Measurements from ENCODE around the gene SMG6. TPM values are rescaled to one million over a fixed set of nuclear protein-coding genes. Genes with fewer than 3 reads are reported as not detected.

SMG6 gene
- total and polyA plus RNA-seq, 2 of the 13 experiments (the other 11 are each of a cell fraction or from before 2014, with no cell fraction given): 4.6 to 14.6 TPM

DNA sequence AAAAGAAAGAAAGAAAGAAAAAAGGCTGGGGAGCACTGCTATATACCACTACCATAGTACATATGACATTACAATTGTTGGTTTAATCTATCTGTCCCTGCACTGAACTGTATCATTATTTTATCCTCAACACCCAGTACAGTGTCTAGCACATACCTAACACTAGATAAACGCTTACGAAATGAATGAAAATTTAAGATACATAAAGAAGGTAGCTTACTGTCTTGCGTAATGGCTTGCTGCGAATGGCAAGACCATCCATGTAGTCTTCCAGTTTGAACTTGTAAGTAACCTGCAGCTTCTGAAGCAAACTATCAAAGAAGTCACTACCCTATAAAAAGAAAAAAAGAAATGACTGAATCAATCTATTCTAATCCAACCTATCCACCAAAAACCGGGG lies 6.6 kb downstream of the SMG6 start:
- no peak for FAIRE-seq
- intact Hi-C loops (cut with micrococcal nuclease; ENCODE audit: unreplicated experiment) (no loop called here), in situ Hi-C loops (cut with HindIII; ENCODE audit: extremely low pct_ligation_motif_present, low pct_unique_long_range_greater_than_20kb) (no loop called here)
- H3K4me3 ChIP-seq (replicated peaks in 1 of 3; ENCODE audit: insufficient read depth in 1 of 3, low read depth in 2 of 3, low read length in 3 of 3): no peak overlapping the region
- no peaks in the 10 kb centered on the region; the same call in 1 of the 2 replicates for H4K20me1 ChIP-seq (ENCODE audit: insufficient read depth, low read length)
- ATAC-seq: no peak
- peaks cover 12% of the 10 kb centered on the region for H3K4me1 ChIP-seq (ENCODE audit: insufficient read depth, low read length)
- TF ChIP-seq CEBPB (IDR thresholded peaks at IDR 0.05; ENCODE audit: borderline replicate concordance, low read depth, low read length) (0 out of 2 replicates have a peak, but pooled peaks have one; percentile 61), NFKB2 (CRISPR knock-in tag; IDR thresholded peaks at IDR 0.05; ENCODE audit: borderline replicate concordance) (no peak)
- no peaks in the 10 kb centered on the region for H3K9me3 ChIP-seq (ENCODE audit: low read length)
- peaks cover 19% of the 10 kb centered on the region for H3K79me2 ChIP-seq (ENCODE audit: insufficient read depth, low read length)
- H3K4me2 ChIP-seq (ENCODE audit: low read depth, low read length): no peak overlapping the region
- no peaks in the 10 kb centered on the region for H3K27me3 ChIP-seq (ENCODE audit: control insufficient read depth in 1 of 2, insufficient read depth in 2 of 2, low read length in 2 of 2)
- POLR2A ChIA-PET: no interaction called here
- H3K27ac ChIP-seq (ENCODE audit: extremely low read length, insufficient read depth, low read length): no peak overlapping the region
- CTCF ChIA-PET (ENCODE audit: low intra/inter-chr PET ratio, low total read pairs): no interaction called here
- no peak overlapping the region for H2AFZ ChIP-seq (ENCODE audit: low read length)
- peaks cover 21 to 69% of the 10 kb centered on the region in 2 experiments for H3K36me3 ChIP-seq (replicated peaks in 1 of 2; ENCODE audit: control insufficient read depth in 1 of 2, insufficient read depth in 2 of 2, low read length in 2 of 2)
- DNase-seq (ENCODE audit: low spot score): no peak
- BruUV-seq (replicated peaks): no TSS peak
- 97% methylated on average over 5 of the region's 5 CpGs for WGBS (ENCODE audit: low lambda C conversion rate)
- no peak overlapping the region for H3K9ac ChIP-seq (ENCODE audit: insufficient read depth, low read depth, low read length)

DNA sequence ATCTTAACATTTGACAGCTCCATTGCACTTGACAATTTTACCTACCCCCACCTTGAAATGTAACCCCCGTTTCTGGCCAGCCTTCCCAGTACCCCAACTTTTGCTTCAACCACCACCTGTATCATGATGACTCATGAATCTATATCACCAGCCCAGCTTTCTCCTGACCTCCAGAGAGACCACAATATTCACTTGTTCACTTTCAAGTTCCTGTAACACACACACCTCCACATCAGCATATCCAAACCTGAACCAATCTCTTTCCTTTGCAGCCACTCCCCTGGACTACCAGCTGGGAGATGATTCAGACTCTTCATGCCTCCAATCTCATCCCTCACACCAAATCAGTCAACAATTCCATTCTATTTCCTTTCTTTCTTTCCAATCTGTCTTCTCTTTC lies 8.0 kb downstream of the SMG6 start:
- Histone ChIP-seq H3K9me3 (ENCODE audit: low read length) (no peaks in the 10 kb centered on the region), H3K27ac (ENCODE audit: extremely low read length, insufficient read depth, low read length) (no peak overlapping the region), H3K9ac (ENCODE audit: insufficient read depth, low read depth, low read length) (no peak overlapping the region), H3K4me3 (replicated peaks in 1 of 3; ENCODE audit: insufficient read depth in 1 of 3, low read depth in 2 of 3, low read length in 3 of 3) (no peak overlapping the region), H3K27me3 (ENCODE audit: control insufficient read depth in 1 of 2, insufficient read depth in 2 of 2, low read length in 2 of 2) (no peaks in the 10 kb centered on the region), H3K4me1 (ENCODE audit: insufficient read depth, low read length) (no peaks in the 10 kb centered on the region), H3K4me2 (ENCODE audit: low read depth, low read length) (no peak overlapping the region), H2AFZ (ENCODE audit: low read length) (no peak overlapping the region), H4K20me1 (ENCODE audit: insufficient read depth, low read length) (no peaks in the 10 kb centered on the region; the same call in 1 of the 2 replicates), H3K79me2 (ENCODE audit: insufficient read depth, low read length) (peaks cover 10% of the 10 kb centered on the region), H3K36me3 (replicated peaks in 1 of 2; ENCODE audit: control insufficient read depth in 1 of 2, insufficient read depth in 2 of 2, low read length in 2 of 2) (peaks cover 21 to 76% of the 10 kb centered on the region in 2 experiments)
- DNase-seq (ENCODE audit: low spot score): no peak
- no peak for TF ChIP-seq SP2 (CRISPR knock-in tag; IDR thresholded peaks at IDR 0.05)
- TF ChIP-seq, protein P1, sequence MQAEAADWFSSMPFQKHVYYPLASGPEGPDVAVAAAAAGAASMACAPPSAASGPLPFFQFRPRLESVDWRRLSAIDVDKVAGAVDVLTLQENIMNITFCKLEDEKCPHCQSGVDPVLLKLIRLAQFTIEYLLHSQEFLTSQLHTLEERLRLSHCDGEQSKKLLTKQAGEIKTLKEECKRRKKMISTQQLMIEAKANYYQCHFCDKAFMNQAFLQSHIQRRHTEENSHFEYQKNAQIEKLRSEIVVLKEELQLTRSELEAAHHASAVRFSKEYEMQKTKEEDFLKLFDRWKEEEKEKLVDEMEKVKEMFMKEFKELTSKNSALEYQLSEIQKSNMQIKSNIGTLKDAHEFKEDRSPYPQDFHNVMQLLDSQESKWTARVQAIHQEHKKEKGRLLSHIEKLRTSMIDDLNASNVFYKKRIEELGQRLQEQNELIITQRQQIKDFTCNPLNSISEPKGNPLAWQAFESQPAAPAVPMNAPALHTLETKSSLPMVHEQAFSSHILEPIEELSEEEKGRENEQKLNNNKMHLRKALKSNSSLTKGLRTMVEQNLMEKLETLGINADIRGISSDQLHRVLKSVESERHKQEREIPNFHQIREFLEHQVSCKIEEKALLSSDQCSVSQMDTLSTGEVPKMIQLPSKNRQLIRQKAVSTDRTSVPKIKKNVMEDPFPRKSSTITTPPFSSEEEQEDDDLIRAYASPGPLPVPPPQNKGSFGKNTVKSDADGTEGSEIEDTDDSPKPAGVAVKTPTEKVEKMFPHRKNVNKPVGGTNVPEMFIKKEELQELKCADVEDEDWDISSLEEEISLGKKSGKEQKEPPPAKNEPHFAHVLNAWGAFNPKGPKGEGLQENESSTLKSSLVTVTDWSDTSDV (CRISPR knock-in tag; IDR thresholded peaks at IDR 0.05): no peak
- TF ChIP-seq NFE2L1 (CRISPR knock-in tag; IDR thresholded peaks at IDR 0.05; ENCODE audit: borderline replicate concordance): no peak
- no peak for TF ChIP-seq SIX1 (CRISPR knock-in tag; IDR thresholded peaks at IDR 0.05; ENCODE audit: borderline replicate concordance)
- no peak for TF ChIP-seq JUNB (CRISPR knock-in tag; IDR thresholded peaks at IDR 0.05; ENCODE audit: borderline replicate concordance)
- no peak for TF ChIP-seq ZNF709 (CRISPR knock-in tag; IDR thresholded peaks at IDR 0.05)
- no peak for TF ChIP-seq KMT2B (CRISPR knock-in tag; IDR thresholded peaks at IDR 0.05)
- no peak for TF ChIP-seq ZNF367 (CRISPR knock-in tag; IDR thresholded peaks at IDR 0.05; ENCODE audit: borderline replicate concordance)
- TF ChIP-seq ZSCAN31 (CRISPR knock-in tag; IDR thresholded peaks at IDR 0.05; ENCODE audit: low read depth): no peak
- TF ChIP-seq TCF7L2 (IDR thresholded peaks at IDR 0.05; ENCODE audit: low read depth, low read length): no peak
- TF ChIP-seq ZNF430 (CRISPR knock-in tag; IDR thresholded peaks at IDR 0.05): no peak
- no peak for TF ChIP-seq ZNF563 (CRISPR knock-in tag; IDR thresholded peaks at IDR 0.05)
- TF ChIP-seq, protein P2, sequence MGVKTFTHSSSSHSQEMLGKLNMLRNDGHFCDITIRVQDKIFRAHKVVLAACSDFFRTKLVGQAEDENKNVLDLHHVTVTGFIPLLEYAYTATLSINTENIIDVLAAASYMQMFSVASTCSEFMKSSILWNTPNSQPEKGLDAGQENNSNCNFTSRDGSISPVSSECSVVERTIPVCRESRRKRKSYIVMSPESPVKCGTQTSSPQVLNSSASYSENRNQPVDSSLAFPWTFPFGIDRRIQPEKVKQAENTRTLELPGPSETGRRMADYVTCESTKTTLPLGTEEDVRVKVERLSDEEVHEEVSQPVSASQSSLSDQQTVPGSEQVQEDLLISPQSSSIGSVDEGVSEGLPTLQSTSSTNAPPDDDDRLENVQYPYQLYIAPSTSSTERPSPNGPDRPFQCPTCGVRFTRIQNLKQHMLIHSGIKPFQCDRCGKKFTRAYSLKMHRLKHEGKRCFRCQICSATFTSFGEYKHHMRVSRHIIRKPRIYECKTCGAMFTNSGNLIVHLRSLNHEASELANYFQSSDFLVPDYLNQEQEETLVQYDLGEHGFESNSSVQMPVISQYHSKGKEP (CRISPR knock-in tag; IDR thresholded peaks at IDR 0.05): no peak
- no peak for TF ChIP-seq SAFB2 (CRISPR knock-in tag; IDR thresholded peaks at IDR 0.05; ENCODE audit: borderline replicate concordance, low read depth)
- TF ChIP-seq DNMT3B (CRISPR knock-in tag; conservative IDR thresholded peaks at IDR 0.05): no peak
- no peak for FAIRE-seq
- in situ Hi-C loops (cut with HindIII; ENCODE audit: extremely low pct_ligation_motif_present, low pct_unique_long_range_greater_than_20kb) (no loop called here), intact Hi-C loops (cut with micrococcal nuclease; ENCODE audit: unreplicated experiment) (no loop called here)
- ChIA-PET POLR2A (no interaction called here), CTCF (ENCODE audit: low intra/inter-chr PET ratio, low total read pairs) (no interaction called here)
- 93% methylated on average over 1 of the region's 1 CpG for WGBS (ENCODE audit: low lambda C conversion rate)
- no TSS peak for BruUV-seq (replicated peaks)
- no peak for ATAC-seq

Data from HepG2 (cell line).